Measurements from ENCODE around the gene SHD. TPM values are rescaled to one million over a fixed set of nuclear protein-coding genes. Genes with fewer than 3 reads are reported as not detected.

SHD gene
- total and polyA plus RNA-seq, 2 of the 8 experiments (the other 6 are each of a cell fraction or from before 2014, with no cell fraction given) = 5.8 to 10.7 TPM

DNA sequence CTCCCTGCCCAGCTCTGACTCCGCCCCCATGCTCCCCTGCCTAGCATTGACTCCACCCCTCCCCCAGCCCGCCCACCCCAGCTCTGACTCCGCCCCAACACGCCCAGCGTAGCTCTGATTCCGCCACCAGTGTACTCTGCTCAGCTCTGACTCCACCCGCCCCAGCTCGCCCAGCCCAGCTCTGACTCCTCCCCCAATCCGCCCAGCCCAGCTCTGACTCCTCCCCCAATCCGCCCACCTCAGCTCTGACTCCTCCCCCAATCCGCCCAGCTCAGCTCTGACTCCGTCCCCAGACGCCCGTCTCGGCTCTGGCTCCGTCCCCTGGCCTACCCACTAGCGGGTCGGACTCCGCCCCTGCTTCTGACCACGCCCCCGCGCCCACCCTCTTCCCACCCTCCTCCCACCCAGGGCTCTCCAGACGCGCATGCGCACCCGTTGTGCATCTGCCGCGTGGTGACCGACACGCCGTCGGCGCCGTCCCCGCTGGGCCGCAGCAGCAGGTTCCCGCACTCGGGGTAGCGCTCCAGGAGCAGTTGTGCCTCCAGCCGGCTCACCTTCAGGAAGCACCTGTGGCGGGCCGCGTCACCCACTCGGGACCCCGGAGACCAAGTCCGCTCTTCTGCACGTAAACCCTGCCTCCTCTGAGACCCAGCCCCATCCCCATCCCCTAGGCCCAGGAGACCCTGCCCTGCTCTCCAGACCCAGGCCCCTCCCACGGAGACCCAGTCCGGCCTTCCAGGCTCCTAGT, 49.4 kb downstream of the SHD start:
- POLR2A ChIA-PET (ENCODE audit: partially characterized antibody) = interaction anchor here (0.6 to 1.4 kb wide), 8 partner anchors 10 to 137 kb away, joined by 3 to 7 read pairs (median 3); partner anchors contain the start of genes FSD1, MPND and STAP2
- no peak overlapping the region for H2BK120ac ChIP-seq (replicated peaks; ENCODE audit: low read depth, low read length)
- peak overlapping the region; percentile 45; the same call in 1 of the 2 replicates for H4K8ac ChIP-seq (ENCODE audit: extremely low read depth, insufficient read depth, low read length)
- DNase-seq (ENCODE audit: low read depth in 1 of 2, low spot score in 2 of 2) (peak; percentile 93 to 97), FAIRE-seq (no peak)
- H3K9me3 ChIP-seq (ENCODE audit: insufficient read depth in 2 of 2, low read depth in 1 of 2, low read length in 1 of 2) = no peaks in the 10 kb centered on the region
- peaks cover 0 to 5% (median 0%) of the 10 kb centered on the region in 4 experiments; a peak in 2 of 8 replicates for H3K36me3 ChIP-seq (ENCODE audit: control insufficient read depth in 2 of 4, insufficient read depth in 4 of 4, low read length in 3 of 4)
- peak overlapping the region; percentile 44 for H4K91ac ChIP-seq (replicated peaks; ENCODE audit: insufficient read length, low read length)
- no peak overlapping the region for H3K4ac ChIP-seq (replicated peaks; ENCODE audit: insufficient read length, low read depth, low read length)
- H3K4me1 ChIP-seq (replicated peaks in 1 of 4; ENCODE audit: control insufficient read depth in 3 of 4, insufficient read depth in 4 of 4, low read length in 3 of 4) = peaks cover 0 to 6% (median 3%) of the 10 kb centered on the region in 4 experiments; a peak in 5 of 7 replicates
- H3K23me2 ChIP-seq (ENCODE audit: low read depth, low read length) = peaks cover 12% of the 10 kb centered on the region; the same call in 1 of the 2 replicates
- peaks cover 4 to 15% of the 10 kb centered on the region in 2 experiments for H4K20me1 ChIP-seq (replicated peaks in 1 of 2; ENCODE audit: control insufficient read depth in 1 of 2, insufficient read depth in 2 of 2, low read length in 2 of 2)
- no peak overlapping the region; the same call in 1 of the 2 replicates for H2BK5ac ChIP-seq (ENCODE audit: low read depth, low read length)
- no peak overlapping the region for H3K14ac ChIP-seq (ENCODE audit: insufficient read length)
- WGBS, 2 experiments (ENCODE audit: extremely low coverage in 1 of 2, insufficient coverage in 1 of 2, insufficient read length in 1 of 2, insufficient replicate concordance in 2 of 2, low coverage in 1 of 2, low lambda C conversion rate in 2 of 2, missing lambda C conversion rate in 1 of 2) = 1% methylated on average over 18 of the region's 49 CpGs; no CpG with 5 or more reads in 1 of the 2 experiments
- H2BK12ac ChIP-seq (ENCODE audit: low read depth, low read length) = no peak overlapping the region
- peak overlapping the region; percentile 87; the same call in 1 of the 2 replicates for H3K18ac ChIP-seq (ENCODE audit: extremely low read depth, low read length)
- no peaks in the 10 kb centered on the region for H3K79me1 ChIP-seq (ENCODE audit: low read depth, low read length)
- H3K4me2 ChIP-seq (ENCODE audit: insufficient read depth in 1 of 2, low read depth in 2 of 2, low read length in 2 of 2) = peak overlapping the region; percentile 88 to 95
- peak overlapping the region in 3 of 4 experiments; percentile 36 to 71 (median 63); a peak in 5 of 7 replicates for H3K9ac ChIP-seq (replicated peaks in 1 of 4; ENCODE audit: extremely low read depth in 1 of 4, low read depth in 3 of 4, low read length in 3 of 4)
- H2BK15ac ChIP-seq (ENCODE audit: low read length) = no peak overlapping the region
- no peak overlapping the region for H2AK5ac ChIP-seq (ENCODE audit: low read depth, low read length)
- H2BK20ac ChIP-seq (ENCODE audit: low read length) = no peak overlapping the region
- H3K56ac ChIP-seq (replicated peaks; ENCODE audit: insufficient read length, low read depth, low read length) = peak overlapping the region; percentile 97
- peak overlapping the region; percentile 35; the same call in 1 of the 2 replicates for H2AFZ ChIP-seq (ENCODE audit: low read length)
- H3K27me3 ChIP-seq (replicated peaks in 1 of 4; ENCODE audit: control insufficient read depth in 3 of 4, extremely low read depth in 1 of 4, insufficient read depth in 3 of 4, low read length in 3 of 4) = no peaks in the 10 kb centered on the region; a peak in 1 of 7 replicates
- peak overlapping the region; percentile 97 for H4K5ac ChIP-seq (ENCODE audit: insufficient read length, low read depth, low read length)
- H3K79me2 ChIP-seq (ENCODE audit: control insufficient read depth in 1 of 2, insufficient read depth in 2 of 2, low read length in 2 of 2) = no peaks in the 10 kb centered on the region
- H3K27ac ChIP-seq (ENCODE audit: low read depth, low read length) = peak overlapping the region; percentile 60; the same call in 1 of the 2 replicates
- H3K4me3 ChIP-seq (ENCODE audit: extremely low read depth in 1 of 4, insufficient read depth in 2 of 4, low read depth in 3 of 4, low read length in 4 of 4) = peak overlapping the region; percentile 70 to 80 (median 74)
- CTCF ChIA-PET (ENCODE audit: partially characterized antibody) = interaction anchor here (0.6 to 1.3 kb wide), 6 partner anchors 13 to 61 kb away, joined by 3 to 8 read pairs (median 4); partner anchors contain the start of gene MPND
- no peak overlapping the region for H3K23ac ChIP-seq (ENCODE audit: insufficient read length)
- TF ChIP-seq SP1 (IDR thresholded peaks at IDR 0.05; ENCODE audit: low read depth, low read length) (peak; percentile 100), PHF8 (conservative IDR thresholded peaks at IDR 0.05; ENCODE audit: low read depth, low read length) (peak; percentile 81), SRF (IDR thresholded peaks at IDR 0.05; ENCODE audit: low read depth, low read length) (0 out of 2 replicates have a peak, but pooled peaks have one; percentile 16), CREB1 (IDR thresholded peaks at IDR 0.05) (peak; percentile 51; the same call in 1 of the 2 replicates), POLR2AphosphoS5 (IDR thresholded peaks at IDR 0.05; ENCODE audit: low read depth, low read length) (peak; percentile 69), RBBP5 (IDR thresholded peaks at IDR 0.05; ENCODE audit: borderline replicate concordance, low read depth, low read length) (no peak), NANOG (IDR thresholded peaks at IDR 0.05; ENCODE audit: insufficient read depth, low read depth, low read length, poor library complexity, severe bottlenecking) (no peak), CHD2 (IDR thresholded peaks at IDR 0.05; ENCODE audit: low read length) (peak; percentile 82), SP2 (IDR thresholded peaks at IDR 0.05; ENCODE audit: low read length) (peak; percentile 36; the same call in 1 of the 2 replicates), POLR2A (IDR thresholded peaks at IDR 0.05; ENCODE audit: control extremely low read depth in 1 of 2, low read depth in 2 of 2, low read length in 2 of 2) (peak in 1 of 2 experiments; percentile 73; a peak in 1 of 3 replicates), BACH1 (IDR thresholded peaks at IDR 0.05; ENCODE audit: low read length) (peak; percentile 88)
